ENCODE results near the gene FGFR2. TPM values are rescaled to one million over a fixed set of nuclear protein-coding genes. Genes with fewer than 3 reads are reported as not detected.

FGFR2 gene
- total RNA-seq, 1 donor from 2014 or later = 2.9 TPM

GRCh38 chr10:121615836-121616235 lies 17.6 kb upstream of the FGFR2 start:
- Mint-ChIP-seq H3K9me3 (ENCODE audit: low read depth) (peaks cover 10% of the 10 kb centered on the region), H3K27me3 (ENCODE audit: low read depth) (peaks cover under 1% of the 10 kb centered on the region), H3K4me3 (ENCODE audit: unreplicated experiment) (no peak overlapping the region), H3K27ac (ENCODE audit: unreplicated experiment) (no peak overlapping the region), H3K36me3 (ENCODE audit: low read depth) (peaks cover 3% of the 10 kb centered on the region), H3K4me1 (ENCODE audit: low read depth) (no peaks in the 10 kb centered on the region)
- DNase-seq (ENCODE audit: low spot score) = peak; percentile 59
- no peak for TF ChIP-seq CTCF (IDR thresholded peaks at IDR 0.05)

- Mint-ChIP-seq H3K4me3 (ENCODE audit: unreplicated experiment) (no peak overlapping the region), H3K27ac (ENCODE audit: unreplicated experiment) (no peak overlapping the region), H3K27me3 (ENCODE audit: low read depth) (no peaks in the 10 kb centered on the region), H3K36me3 (ENCODE audit: low read depth) (peaks cover 3% of the 10 kb centered on the region), H3K4me1 (ENCODE audit: low read depth) (peaks cover 4% of the 10 kb centered on the region), H3K9me3 (ENCODE audit: low read depth) (peaks cover 10% of the 10 kb centered on the region)
- no peak for TF ChIP-seq CTCF (IDR thresholded peaks at IDR 0.05)
- DNase-seq (ENCODE audit: low spot score) = no peak
Measured at GRCh38 chr10:121615435-121615793, 17.2 kb upstream of the FGFR2 start.

- Mint-ChIP-seq H3K4me3 (ENCODE audit: unreplicated experiment) (no peak overlapping the region), H3K27me3 (ENCODE audit: low read depth) (no peaks in the 10 kb centered on the region), H3K9me3 (ENCODE audit: low read depth) (peaks cover 10% of the 10 kb centered on the region), H3K4me1 (ENCODE audit: low read depth) (peaks cover 6% of the 10 kb centered on the region), H3K27ac (ENCODE audit: unreplicated experiment) (no peak overlapping the region), H3K36me3 (ENCODE audit: low read depth) (peaks cover 3% of the 10 kb centered on the region)
- no peak for DNase-seq (ENCODE audit: low spot score)
- no peak for TF ChIP-seq CTCF (IDR thresholded peaks at IDR 0.05)
Measured at GRCh38 chr10:121614613-121615434, 16.6 kb upstream of the FGFR2 start.

- no peaks in the 10 kb centered on the region for H3K27me3 Mint-ChIP-seq (ENCODE audit: low read depth)
Measured at GRCh38 chr10:121613456-121613855, 15.2 kb upstream of the FGFR2 start.

More at GRCh38 chr10:121613456-121613855, 15.2 kb upstream of the FGFR2 start:
- DNase-seq (ENCODE audit: low spot score) = peak; percentile 34
- no peak for TF ChIP-seq CTCF (IDR thresholded peaks at IDR 0.05)
- Mint-ChIP-seq H3K4me3 (ENCODE audit: unreplicated experiment) (no peak overlapping the region), H3K9me3 (ENCODE audit: low read depth) (peaks cover 2% of the 10 kb centered on the region), H3K27ac (ENCODE audit: unreplicated experiment) (no peak overlapping the region), H3K4me1 (ENCODE audit: low read depth) (peaks cover 6% of the 10 kb centered on the region), H3K36me3 (ENCODE audit: low read depth) (peaks cover 3% of the 10 kb centered on the region)
